AG04449 (cell line): ENCODE measurements around the gene COL5A1.

Source experiments
- CTCF ChIA-PET: fragments of 350-600 bp; formaldehyde crosslinking; extraction: SDS; loops from one replicate; lab custom pipeline; 2021; ENCODE audit warnings: antibody characterized with exemption; lab: Yijun Ruan, JAX
- POLR2A ChIA-PET: fragments of 400-600, 350-600 bp; formaldehyde crosslinking; extraction: SDS; loops from one replicate; lab custom pipeline; 2020; ENCODE audit warnings: antibody characterized with exemption, inconsistent platforms; lab: Yijun Ruan, JAX
- DNase-seq: peaks from one replicate; pipeline ENCODE4 v3.0.0-alpha.2; 2010; ENCODE audit warnings: low read depth, low spot score
- H3K4me3 ChIP-seq: 2 replicates; pipeline ENCODE4 v1.5.1; 2011; ENCODE audit warnings: low read depth, mild to moderate bottlenecking, control low read depth, low read length
- TF ChIP-seq, protein P1 (sequence below): IDR thresholded peaks from one replicate; pipeline ENCODE4 v1.5.1; 2011; ENCODE audit warnings: mild to moderate bottlenecking, moderate library complexity, low read length, control low read depth, inconsistent platforms; ENCODE audit not compliant: insufficient read depth; ENCODE audit errors: missing control alignments

The COL5A1 gene

DNA sequence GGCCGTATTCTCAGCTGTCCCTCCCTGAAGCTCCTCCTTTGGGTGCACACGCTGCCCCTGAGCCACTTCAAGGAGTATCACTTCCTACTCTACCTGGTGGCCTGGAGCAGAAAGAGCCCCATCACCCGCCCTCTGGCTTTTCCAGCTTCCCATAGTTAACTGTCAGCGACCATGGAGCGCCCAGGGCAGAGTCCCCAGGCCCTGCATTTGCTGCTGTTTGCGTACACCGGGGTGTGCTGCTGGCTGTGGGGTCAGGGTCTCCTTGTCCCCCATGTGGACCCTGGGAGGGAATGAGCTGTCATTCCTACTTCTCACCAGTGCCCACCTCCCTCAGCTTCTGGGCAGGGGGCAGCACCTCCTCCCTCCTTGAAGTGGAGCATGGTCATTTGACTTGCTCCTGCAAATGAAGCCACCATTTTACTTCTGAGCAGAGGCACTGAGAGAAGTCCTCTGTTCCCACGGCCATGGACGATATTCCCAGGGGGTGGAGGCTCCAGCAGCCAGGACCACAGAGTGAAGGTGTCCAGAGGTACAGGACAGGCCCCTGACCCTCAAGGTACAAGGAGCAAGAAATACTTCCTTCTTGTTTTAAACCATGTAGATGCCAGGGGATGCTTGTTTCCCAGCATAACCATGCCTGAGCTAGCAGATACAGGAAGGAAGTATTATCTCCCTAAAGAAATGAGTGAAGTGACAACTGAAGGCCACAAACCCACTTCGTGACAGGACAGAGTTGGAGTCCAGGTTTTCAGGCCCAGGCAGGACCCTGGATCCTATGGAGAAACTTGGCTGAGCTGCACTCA is 40.6 kb upstream of the COL5A1 start:
- CTCF ChIA-PET = interaction anchor here (1.0 to 1.5 kb wide), 4 partner anchors 17 to 152 kb away, joined by 3 to 7 read pairs (median 4); partner anchors contain the start of gene COL5A1
- TF ChIP-seq, protein P1, sequence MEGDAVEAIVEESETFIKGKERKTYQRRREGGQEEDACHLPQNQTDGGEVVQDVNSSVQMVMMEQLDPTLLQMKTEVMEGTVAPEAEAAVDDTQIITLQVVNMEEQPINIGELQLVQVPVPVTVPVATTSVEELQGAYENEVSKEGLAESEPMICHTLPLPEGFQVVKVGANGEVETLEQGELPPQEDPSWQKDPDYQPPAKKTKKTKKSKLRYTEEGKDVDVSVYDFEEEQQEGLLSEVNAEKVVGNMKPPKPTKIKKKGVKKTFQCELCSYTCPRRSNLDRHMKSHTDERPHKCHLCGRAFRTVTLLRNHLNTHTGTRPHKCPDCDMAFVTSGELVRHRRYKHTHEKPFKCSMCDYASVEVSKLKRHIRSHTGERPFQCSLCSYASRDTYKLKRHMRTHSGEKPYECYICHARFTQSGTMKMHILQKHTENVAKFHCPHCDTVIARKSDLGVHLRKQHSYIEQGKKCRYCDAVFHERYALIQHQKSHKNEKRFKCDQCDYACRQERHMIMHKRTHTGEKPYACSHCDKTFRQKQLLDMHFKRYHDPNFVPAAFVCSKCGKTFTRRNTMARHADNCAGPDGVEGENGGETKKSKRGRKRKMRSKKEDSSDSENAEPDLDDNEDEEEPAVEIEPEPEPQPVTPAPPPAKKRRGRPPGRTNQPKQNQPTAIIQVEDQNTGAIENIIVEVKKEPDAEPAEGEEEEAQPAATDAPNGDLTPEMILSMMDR = no peak
- H3K4me3 ChIP-seq = no peak overlapping the region
- no peak for DNase-seq
- POLR2A ChIA-PET = interaction anchor here (0.7 to 2.8 kb wide), 6 partner anchors 8 to 44 kb away, joined by 3 to 18 read pairs (median 10); no protein-coding TSS in a partner anchor

DNA sequence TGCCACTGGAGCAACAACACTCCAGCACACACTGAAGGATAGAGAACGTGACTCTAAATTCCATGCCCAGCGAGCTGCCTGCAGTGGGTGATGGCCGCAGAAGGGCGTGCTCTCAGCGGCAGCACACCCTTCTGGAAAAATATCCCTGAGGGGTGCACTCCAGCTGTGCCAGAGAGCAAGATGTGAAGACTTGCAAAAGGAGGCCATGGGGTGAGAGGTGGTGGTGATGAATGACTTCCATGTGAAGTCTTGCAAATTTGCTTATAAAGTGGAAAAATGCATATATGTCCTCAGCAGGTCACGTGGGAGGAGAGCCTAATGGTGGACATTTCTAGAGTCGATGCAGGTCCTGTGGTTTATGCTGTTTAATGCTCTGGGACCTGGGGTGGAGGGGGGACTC is 39.8 kb upstream of the COL5A1 start:
- TF ChIP-seq, protein P1 = no peak
- no peak overlapping the region for H3K4me3 ChIP-seq
- CTCF ChIA-PET = interaction anchor here (0.6 to 1.4 kb wide), 5 partner anchors 16 to 116 kb away, joined by 3 to 4 read pairs (median 3); partner anchors contain the start of gene COL5A1
- POLR2A ChIA-PET = interaction anchor here (0.6 to 2.8 kb wide), 14 partner anchors 9 to 152 kb away, joined by 3 to 19 read pairs (median 7); partner anchors contain the start of gene COL5A1
- DNase-seq = no peak

DNA sequence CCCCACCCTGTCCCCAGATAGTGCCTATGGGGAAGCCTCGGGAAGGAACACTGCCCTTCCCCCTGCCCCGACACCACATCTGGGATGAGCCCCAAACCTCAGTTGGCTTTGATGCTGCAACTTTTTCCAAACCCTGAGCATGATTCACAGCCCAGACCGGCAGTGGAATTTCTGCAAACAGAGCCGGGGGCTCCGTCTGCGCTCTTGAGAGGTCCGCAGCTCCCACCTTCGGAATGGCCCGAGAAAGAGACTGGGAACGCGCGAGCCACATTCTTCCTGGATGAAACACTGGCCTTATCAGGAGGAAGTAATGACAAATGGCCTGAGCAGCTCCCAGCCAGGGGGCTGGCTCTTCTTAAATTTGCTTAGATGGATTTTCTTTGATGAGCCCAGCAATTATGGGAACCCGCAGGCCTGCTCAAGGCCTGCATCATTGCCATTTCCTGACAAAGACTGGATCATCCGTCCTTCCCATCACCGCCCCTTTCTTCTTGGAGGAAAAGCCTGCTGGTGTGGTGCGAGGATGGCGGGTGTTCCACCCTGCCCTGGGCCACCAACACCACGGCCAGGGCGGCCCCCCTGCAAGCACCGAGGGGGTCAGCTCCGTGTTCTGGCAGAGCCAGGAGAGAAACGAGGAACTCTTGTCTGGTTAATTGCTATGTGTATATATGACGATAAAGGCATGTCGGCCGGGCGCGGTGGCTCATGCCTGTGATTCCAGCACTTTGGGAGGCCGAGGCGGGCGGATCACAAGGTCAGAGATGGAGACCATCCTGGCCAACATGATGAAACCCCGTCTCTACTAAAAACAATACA is 38.8 kb upstream of the COL5A1 start:
- H3K4me3 ChIP-seq = no peak overlapping the region
- DNase-seq = peak; percentile 97
- POLR2A ChIA-PET = interaction anchor here (0.6 to 2.8 kb wide), 18 partner anchors 10 to 153 kb away, joined by 3 to 19 read pairs (median 5); partner anchors contain the start of gene COL5A1

DNA sequence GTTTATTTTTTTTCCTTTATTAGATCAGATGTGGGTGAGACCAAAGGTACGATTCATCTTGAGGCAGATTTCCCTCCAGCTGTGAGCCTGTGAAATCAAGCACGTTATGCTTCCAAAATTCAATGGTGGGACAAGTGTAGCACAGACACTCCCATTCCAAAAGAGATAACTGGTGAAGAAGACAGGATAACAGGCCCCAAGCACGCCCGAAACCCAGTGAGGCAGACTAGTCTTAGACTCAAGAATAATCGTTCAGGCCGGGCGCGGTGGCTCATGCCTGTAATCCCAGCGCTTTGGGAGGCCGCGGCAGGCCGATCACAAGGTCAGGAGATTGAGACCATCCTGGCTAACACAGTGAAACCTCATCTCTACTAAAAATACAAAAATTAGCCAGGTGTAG is 36.8 kb upstream of the COL5A1 start:
- ChIA-PET CTCF (interaction anchor here (0.7 to 1.7 kb wide), 3 partner anchors 9 to 155 kb away, joined by 3 to 6 read pairs (median 4); no protein-coding TSS in a partner anchor), POLR2A (interaction anchor here (1.0 kb wide), 1 partner anchor 38 kb away, joined by 5 read pairs; no protein-coding TSS in a partner anchor)
- no peak overlapping the region for H3K4me3 ChIP-seq
- TF ChIP-seq, protein P1 = no peak
- DNase-seq = no peak

More for the DNA sequence above, 38.8 kb upstream of the COL5A1 start:
- TF ChIP-seq, protein P1 = no peak
- CTCF ChIA-PET = interaction anchor here (0.6 to 1.4 kb wide), 4 partner anchors 17 to 115 kb away, joined by 3 to 4 read pairs (median 3); no protein-coding TSS in a partner anchor

DNA sequence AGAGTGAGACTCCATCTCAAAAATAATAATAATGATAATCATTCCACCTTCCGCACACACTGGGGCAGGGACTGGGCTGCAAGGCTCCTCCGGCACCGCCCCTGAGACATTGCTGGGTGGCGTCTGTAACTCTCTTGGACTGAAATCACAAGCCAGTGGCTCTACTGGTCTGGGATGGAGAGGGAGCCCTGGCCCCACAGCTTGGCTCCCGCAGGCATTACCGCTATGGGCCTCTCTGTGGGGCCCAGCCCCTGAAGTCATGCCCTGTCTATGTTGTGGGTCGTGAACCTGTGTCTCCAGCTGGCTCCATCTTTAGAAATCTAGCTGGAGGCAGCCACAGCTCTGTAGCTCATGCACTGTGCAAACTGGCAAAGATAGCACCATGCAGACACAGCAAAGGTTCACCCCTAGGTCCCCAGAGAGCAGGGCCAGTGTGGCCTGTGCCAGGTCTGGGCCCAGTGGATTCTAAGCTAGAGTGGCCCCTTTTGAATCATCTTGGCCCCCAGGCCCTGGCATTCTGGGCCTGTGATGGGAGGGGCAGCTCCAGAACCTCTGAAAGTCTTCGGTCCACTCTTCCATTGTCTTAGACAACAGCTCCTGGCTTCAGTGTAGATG is 36.1 kb upstream of the COL5A1 start:
- no peak for DNase-seq
- TF ChIP-seq, protein P1 = no peak
- ChIA-PET POLR2A (interaction anchor here (1.0 kb wide), 1 partner anchor 38 kb away, joined by 5 read pairs; no protein-coding TSS in a partner anchor), CTCF (interaction anchor here (1.1 to 1.7 kb wide), 2 partner anchors 18 to 21 kb away, joined by 3 to 4 read pairs; no protein-coding TSS in a partner anchor)
- no peak overlapping the region for H3K4me3 ChIP-seq
